Measurements from ENCODE around the gene MARS2.
A peak's percentile ranks its signal among the peaks of the same experiment; 100 is the strongest.
"Not testable (repeated sequence)": the region's sequence is repeated elsewhere in the genome, so short reads cannot be mapped to it uniquely, and the experiment has no call there.

Gene MARS2

GRCh38 chr2:197706839-197707207 lies 1.7 kb downstream of the MARS2 start:
- DNase-seq (ENCODE audit: low spot score): no peak

- peak; percentile 41 for DNase-seq (ENCODE audit: low spot score)
Observed at GRCh38 chr2:197707316-197708213, 2.4 kb downstream of the MARS2 start.

GRCh38 chr2:197708331-197708730 lies 3.2 kb downstream of the MARS2 start:
- peak; percentile 52 for DNase-seq (ENCODE audit: low spot score)

GRCh38 chr2:197709140-197709539 lies 4.0 kb downstream of the MARS2 start:
- DNase-seq (ENCODE audit: low spot score): not testable (repeated sequence)

GRCh38 chr2:197710424-197711042 lies 5.4 kb downstream of the MARS2 start:
- no peak for DNase-seq (ENCODE audit: low spot score)

- no peak for DNase-seq (ENCODE audit: low spot score)
Observed at GRCh38 chr2:197711578-197711977, 6.4 kb downstream of the MARS2 start.

GRCh38 chr2:197713271-197713670 lies 8.1 kb downstream of the MARS2 start:
- no peak for DNase-seq (ENCODE audit: low spot score)

GRCh38 chr2:197717863-197718262 lies 12.7 kb downstream of the MARS2 start:
- no peak for DNase-seq (ENCODE audit: low spot score)

GRCh38 chr2:197727011-197727410 lies 21.8 kb downstream of the MARS2 start:
- no peak for DNase-seq (ENCODE audit: low spot score)

- not testable (repeated sequence) for DNase-seq (ENCODE audit: low spot score)
Observed at GRCh38 chr2:197728555-197729544, 23.7 kb downstream of the MARS2 start.

GRCh38 chr2:197740200-197740599 lies 35.0 kb downstream of the MARS2 start:
- no peak for DNase-seq (ENCODE audit: low spot score)
